OCI-LY1 (cell line): Measurements from ENCODE around the gene BTRC.

ENCODE experiments used
- H2AFZ ChIP-seq: fragments of 200-600 bp; sonication (generic), shearing (Covaris generic); 2 replicates; pipeline ENCODE4 v1.6.0; 2014; ENCODE audit warnings: antibody characterized with exemption, mild to moderate bottlenecking, low read length
- H3F3A ChIP-seq: fragments of 200-600 bp; sonication (generic), shearing (Covaris generic); 2 replicates; pipeline ENCODE4 v1.6.0; 2014; ENCODE audit warnings: mild to moderate bottlenecking, antibody characterized with exemption, low read length, moderate library complexity; ENCODE audit not compliant: insufficient read depth
- H3K27ac ChIP-seq: fragments of 200-600 bp; sonication (generic); 2 replicates; pipeline ENCODE4 v1.5.1; 2014; ENCODE audit warnings: low read length, mixed run types, mild to moderate bottlenecking, low read depth; ENCODE audit not compliant: poor library complexity, severe bottlenecking
- H3K27me3 ChIP-seq: fragments of 200-600 bp; sonication (generic); 2 replicates; pipeline ENCODE4 v1.6.0; 2014; ENCODE audit warnings: antibody characterized with exemption, mild to moderate bottlenecking, low read length, moderate library complexity; ENCODE audit not compliant: insufficient read depth
- H3K36me3 ChIP-seq: fragments of 200-600 bp; sonication (generic); 2 replicates; pipeline ENCODE4 v1.6.1; 2014; ENCODE audit warnings: mild to moderate bottlenecking, antibody characterized with exemption, low read length, moderate library complexity, mixed read lengths; ENCODE audit not compliant: insufficient read depth
- H3K4me1 ChIP-seq: fragments of 200-600 bp; sonication (generic); 2 replicates; pipeline ENCODE4 v1.5.1; 2014; ENCODE audit warnings: mild to moderate bottlenecking, low read length, moderate library complexity; ENCODE audit not compliant: insufficient read depth, severe bottlenecking
- H3K4me2 ChIP-seq: fragments of 200-600 bp; sonication (generic), shearing (Covaris generic); 2 replicates; pipeline ENCODE4 v1.6.1; 2014; ENCODE audit warnings: low read length
- H3K4me3 ChIP-seq: fragments of 200-600 bp; sonication (generic); 2 replicates; pipeline ENCODE4 v1.5.1; 2014; ENCODE audit warnings: low read length, low read depth, mild to moderate bottlenecking, mixed read lengths; ENCODE audit not compliant: poor library complexity, severe bottlenecking
- H3K79me2 ChIP-seq: fragments of 200-600 bp; shearing (Covaris generic); 2 replicates; pipeline ENCODE4 v1.6.1; 2016; ENCODE audit warnings: mixed run types, low read length, mixed read lengths; ENCODE audit not compliant: insufficient read depth
- H3K9ac ChIP-seq: fragments of 200-600 bp; sonication (generic), shearing (Covaris generic); 2 replicates; pipeline ENCODE4 v1.6.1; 2014; ENCODE audit warnings: mild to moderate bottlenecking, low read length, mixed read lengths
- H3K9me2 ChIP-seq: fragments of 200-600 bp; sonication (generic), shearing (Covaris generic); 2 replicates; pipeline ENCODE4 v1.6.1; 2014; ENCODE audit warnings: low read depth, mild to moderate bottlenecking, low read length, mixed read lengths
- H3K9me3 ChIP-seq: fragments of 200-600 bp; shearing (Covaris generic); 2 replicates; pipeline ENCODE4 v1.6.1; 2014; ENCODE audit warnings: low read length, mixed read lengths
- H4K20me1 ChIP-seq: fragments of 200-600 bp; sonication (generic), shearing (Covaris generic); 2 replicates; pipeline ENCODE4 v1.6.0; 2016; ENCODE audit warnings: mild to moderate bottlenecking, low read length; ENCODE audit not compliant: insufficient read depth
- CTCF ChIP-seq: fragments of 200-600 bp; sonication (generic), shearing (Covaris generic); IDR thresholded peaks from 2 replicates; pipeline ENCODE4 v1.5.1; 2017; ENCODE audit warnings: mild to moderate bottlenecking, antibody characterized with exemption, low read length, moderate library complexity, mixed read lengths
- EZH2 ChIP-seq: fragments of 200-600 bp; sonication (generic), shearing (Covaris generic); IDR thresholded peaks from 2 replicates; pipeline ENCODE4 v1.8.0; 2017; ENCODE audit warnings: borderline replicate concordance, mixed run types, mild to moderate bottlenecking, antibody characterized with exemption, low read length, moderate library complexity, mixed read lengths

Gene BTRC

GRCh38 chr10:101568054-101568745 is 214.2 kb downstream of the BTRC start:
- no peaks in the 10 kb centered on the region for H3F3A ChIP-seq
- peaks cover 10% of the 10 kb centered on the region for H3K4me1 ChIP-seq
- H3K9me2 ChIP-seq = no peaks in the 10 kb centered on the region
- no peaks in the 10 kb centered on the region for H3K27me3 ChIP-seq
- H3K4me2 ChIP-seq = no peak overlapping the region
- no peak overlapping the region for H3K4me3 ChIP-seq
- no peaks in the 10 kb centered on the region for H3K36me3 ChIP-seq
- no peaks in the 10 kb centered on the region for H3K79me2 ChIP-seq
- TF ChIP-seq CTCF = no peak
- no peak for TF ChIP-seq EZH2
- H2AFZ ChIP-seq = no peak overlapping the region
- no peak overlapping the region for H3K27ac ChIP-seq
- H4K20me1 ChIP-seq = no peaks in the 10 kb centered on the region
- H3K9me3 ChIP-seq = no peaks in the 10 kb centered on the region
- no peak overlapping the region for H3K9ac ChIP-seq

- Histone ChIP-seq H3K79me2 (no peaks in the 10 kb centered on the region), H3K4me1 (peaks cover 10% of the 10 kb centered on the region), H3K9me3 (no peaks in the 10 kb centered on the region), H3K4me3 (peak overlapping the region; percentile 74), H3K27ac (no peak overlapping the region), H3F3A (no peaks in the 10 kb centered on the region), H3K9me2 (no peaks in the 10 kb centered on the region), H3K4me2 (peak overlapping the region; percentile 93), H3K9ac (no peak overlapping the region), H3K27me3 (no peaks in the 10 kb centered on the region), H3K36me3 (no peaks in the 10 kb centered on the region), H4K20me1 (no peaks in the 10 kb centered on the region), H2AFZ (no peak overlapping the region)
- TF ChIP-seq EZH2 (no peak), CTCF (no peak)
These were observed 215.3 kb downstream of the BTRC start for GRCh38 chr10:101569323-101569621.

DNA sequence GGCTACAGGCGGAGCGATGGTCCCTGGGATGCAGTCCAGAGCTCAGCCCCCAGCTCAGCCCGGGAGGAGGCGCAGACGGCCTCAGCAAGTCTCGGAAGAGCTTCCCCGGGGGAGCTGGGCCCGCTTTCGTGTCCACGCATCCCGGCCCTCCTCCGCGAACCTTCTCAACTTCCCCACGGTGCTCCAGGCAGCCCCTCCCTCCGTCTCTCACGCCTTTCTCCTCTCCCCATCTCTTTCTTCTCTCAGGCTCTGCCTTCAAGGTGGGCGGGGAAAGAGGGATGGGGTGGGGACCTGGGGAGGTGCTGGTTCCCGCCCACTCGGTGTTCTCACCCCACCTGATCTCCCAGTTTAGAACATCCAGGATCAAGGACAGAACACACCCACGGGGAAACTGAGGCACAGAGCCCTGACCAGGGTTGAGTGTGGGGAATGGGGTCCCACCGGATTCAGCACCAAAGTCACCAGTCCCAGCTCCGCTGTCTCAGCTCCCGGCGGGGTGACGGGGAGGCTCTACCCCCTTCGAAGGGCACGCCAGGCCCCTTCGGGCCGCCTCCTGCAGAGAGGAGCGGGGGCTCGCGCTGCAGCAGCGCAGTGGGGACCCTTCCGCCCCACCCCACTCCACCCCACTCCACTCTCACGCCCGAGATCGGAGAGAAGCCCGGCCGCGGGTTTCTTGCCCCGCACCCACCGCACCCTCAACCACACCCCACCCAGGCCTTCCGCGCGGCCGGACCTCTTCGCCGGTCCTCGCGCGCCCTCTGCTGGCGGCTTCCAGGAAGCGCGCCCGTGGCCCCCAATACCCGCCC is 215.9 kb downstream of the BTRC start:
- Histone ChIP-seq H2AFZ (0 out of 2 replicates have a peak overlapping the region, but pooled peaks have one; percentile 86), H3K27ac (no peak overlapping the region)

More for the DNA sequence above, 215.9 kb downstream of the BTRC start:
- Histone ChIP-seq H3F3A (no peaks in the 10 kb centered on the region), H4K20me1 (no peaks in the 10 kb centered on the region), H3K4me3 (peak overlapping the region; percentile 74), H3K9ac (peak overlapping the region; percentile 65), H3K4me1 (peaks cover 10% of the 10 kb centered on the region), H3K9me3 (no peaks in the 10 kb centered on the region), H3K79me2 (no peaks in the 10 kb centered on the region), H3K4me2 (peak overlapping the region; percentile 93), H3K9me2 (no peaks in the 10 kb centered on the region), H3K36me3 (no peaks in the 10 kb centered on the region), H3K27me3 (no peaks in the 10 kb centered on the region)
- peak; percentile 46 for TF ChIP-seq CTCF
- no peak for TF ChIP-seq EZH2
